Measurements from ENCODE around the gene MSI2.
"Not testable (repeated sequence)": the region's sequence is repeated elsewhere in the genome, so short reads cannot be mapped to it uniquely, and the experiment has no call there.

The MSI2 gene

GRCh38 chr17:57255776-57256681 lies at the start of gene MSI2:
Gene MSI2 (plus strand): TSS chr17:57256523. CDS start chr17:57256743, 220 bp downstream.
- DNase-seq (ENCODE audit: low read depth in 2 of 2, low spot score in 1 of 2), result peak; percentile 85 to 90

GRCh38 chr17:57206928-57207327 lies 49.4 kb upstream of the MSI2 start:
- DNase-seq (ENCODE audit: low read depth in 2 of 2, low spot score in 1 of 2), result no peak

GRCh38 chr17:57207396-57207795 lies 48.9 kb upstream of the MSI2 start:
- no peak for DNase-seq (ENCODE audit: low read depth in 2 of 2, low spot score in 1 of 2)

GRCh38 chr17:57210224-57210553 lies 46.1 kb upstream of the MSI2 start:
- no peak for DNase-seq (ENCODE audit: low read depth in 2 of 2, low spot score in 1 of 2)

GRCh38 chr17:57210972-57211411 lies 45.3 kb upstream of the MSI2 start:
- no peak for DNase-seq (ENCODE audit: low read depth in 2 of 2, low spot score in 1 of 2)

GRCh38 chr17:57211543-57211942 lies 44.8 kb upstream of the MSI2 start:
- DNase-seq (ENCODE audit: low read depth in 2 of 2, low spot score in 1 of 2), result no peak

GRCh38 chr17:57213180-57213825 lies 43.0 kb upstream of the MSI2 start:
- no peak for DNase-seq (ENCODE audit: low read depth in 2 of 2, low spot score in 1 of 2)

GRCh38 chr17:57215317-57215716 lies 41.0 kb upstream of the MSI2 start:
- no peak for DNase-seq (ENCODE audit: low read depth in 2 of 2, low spot score in 1 of 2)

- no peak for DNase-seq (ENCODE audit: low read depth in 2 of 2, low spot score in 1 of 2)
These were observed 34.7 kb upstream of the MSI2 start for GRCh38 chr17:57221366-57222350.

GRCh38 chr17:57222422-57222821 lies 33.9 kb upstream of the MSI2 start:
- not testable (repeated sequence) for DNase-seq (ENCODE audit: low read depth in 2 of 2, low spot score in 1 of 2)

- DNase-seq (ENCODE audit: low read depth in 2 of 2, low spot score in 1 of 2), result no peak
These were observed 31.2 kb upstream of the MSI2 start for GRCh38 chr17:57225127-57225526.

- DNase-seq (ENCODE audit: low read depth in 2 of 2, low spot score in 1 of 2), result no peak
These were observed 29.5 kb upstream of the MSI2 start for GRCh38 chr17:57226793-57227192.

- DNase-seq (ENCODE audit: low read depth in 2 of 2, low spot score in 1 of 2), result no peak
These were observed 27.4 kb upstream of the MSI2 start for GRCh38 chr17:57228911-57229310.

GRCh38 chr17:57234061-57234738 lies 22.1 kb upstream of the MSI2 start:
- no peak for DNase-seq (ENCODE audit: low read depth in 2 of 2, low spot score in 1 of 2)

GRCh38 chr17:57234739-57235092 lies 21.6 kb upstream of the MSI2 start:
- no peak for DNase-seq (ENCODE audit: low read depth in 2 of 2, low spot score in 1 of 2)

GRCh38 chr17:57235124-57235523 lies 21.2 kb upstream of the MSI2 start:
- no peak for DNase-seq (ENCODE audit: low read depth in 2 of 2, low spot score in 1 of 2)

GRCh38 chr17:57236686-57237299 lies 19.5 kb upstream of the MSI2 start:
- no peak for DNase-seq (ENCODE audit: low read depth in 2 of 2, low spot score in 1 of 2)

GRCh38 chr17:57240648-57241047 lies 15.7 kb upstream of the MSI2 start:
- DNase-seq (ENCODE audit: low read depth in 2 of 2, low spot score in 1 of 2), result no peak

- DNase-seq (ENCODE audit: low read depth in 2 of 2, low spot score in 1 of 2), result no peak
These were observed 14.2 kb upstream of the MSI2 start for GRCh38 chr17:57242148-57242547.

GRCh38 chr17:57243171-57243622 lies 13.1 kb upstream of the MSI2 start:
- DNase-seq (ENCODE audit: low read depth in 2 of 2, low spot score in 1 of 2), result peak; percentile 34 to 58
